Activated CD8-positive, alpha-beta memory T cell treated with anti-CD3 and anti-CD28 coated beads for 24 hours (primary cell): ENCODE measurements around the gene CYP2D6.

Source experiments
- DNase-seq: peaks from one replicate; pipeline ENCODE4 v3.0.0-alpha.2; 2020

Gene CYP2D6

GRCh38 chr22:42079319-42080251 is 51.0 kb downstream of the CYP2D6 start, which contains the start of gene SMDT1:
Gene SMDT1, plus strand, starts transcription at chr22:42079700. Its CDS starts 69 bp downstream, at chr22:42079769.
- peak; percentile 99 for DNase-seq

- no peak for DNase-seq
Measured at GRCh38 chr22:42078469-42079318, 51.9 kb downstream of the CYP2D6 start.

- DNase-seq = peak; percentile 55
Measured at GRCh38 chr22:42077486-42078125, 53.0 kb downstream of the CYP2D6 start.

- no peak for DNase-seq
Measured at GRCh38 chr22:42076764-42077485, 53.7 kb downstream of the CYP2D6 start.
